Activated T-cell treated with anti-CD3 and anti-CD28 coated beads for 48 hours (primary cell): ENCODE results near the gene MIGA1.
"Not testable (repeated sequence)": the region's sequence is repeated elsewhere in the genome, so short reads cannot be mapped to it uniquely, and the experiment has no call there.

Source experiments
- DNase-seq: peaks from one replicate; pipeline ENCODE4 v3.0.0-alpha.2; 2020; ENCODE audit warnings: low read depth

Gene MIGA1

GRCh38 chr1:77797991-77798390, 18.5 kb downstream of the MIGA1 start:
- DNase-seq, result no peak

GRCh38 chr1:77802026-77802425, 22.6 kb downstream of the MIGA1 start:
- DNase-seq, result no peak

GRCh38 chr1:77803371-77803770, 23.9 kb downstream of the MIGA1 start:
- DNase-seq, result no peak

GRCh38 chr1:77809787-77810462, 30.5 kb downstream of the MIGA1 start:
- not testable (repeated sequence) for DNase-seq

- DNase-seq, result not testable (repeated sequence)
These were observed 32.1 kb downstream of the MIGA1 start for GRCh38 chr1:77811589-77811988.

GRCh38 chr1:77817368-77818209, 38.1 kb downstream of the MIGA1 start:
- DNase-seq, result no peak

GRCh38 chr1:77820121-77820520, 40.7 kb downstream of the MIGA1 start:
- DNase-seq, result no peak

- no peak for DNase-seq
These were observed 44.6 kb downstream of the MIGA1 start for GRCh38 chr1:77824079-77824478.

GRCh38 chr1:77824694-77825093, 45.2 kb downstream of the MIGA1 start:
- no peak for DNase-seq

GRCh38 chr1:77825131-77825709, 45.8 kb downstream of the MIGA1 start:
- DNase-seq, result no peak

GRCh38 chr1:77826851-77827250, 47.4 kb downstream of the MIGA1 start:
- not testable (repeated sequence) for DNase-seq

- DNase-seq, result no peak
These were observed 48.6 kb downstream of the MIGA1 start for GRCh38 chr1:77828098-77828497.

- DNase-seq, result no peak
These were observed 50.4 kb downstream of the MIGA1 start for GRCh38 chr1:77829851-77830250.

GRCh38 chr1:77830946-77831345, 51.5 kb downstream of the MIGA1 start:
- DNase-seq, result no peak

- no peak for DNase-seq
These were observed 52.1 kb downstream of the MIGA1 start for GRCh38 chr1:77831566-77831965.

GRCh38 chr1:77831976-77832711, 52.7 kb downstream of the MIGA1 start:
- no peak for DNase-seq

GRCh38 chr1:77832901-77833300, 53.5 kb downstream of the MIGA1 start:
- DNase-seq, result no peak

GRCh38 chr1:77833521-77834100, 54.2 kb downstream of the MIGA1 start:
- no peak for DNase-seq

- DNase-seq, result no peak
These were observed 55.4 kb downstream of the MIGA1 start for GRCh38 chr1:77834771-77835334.

- no peak for DNase-seq
These were observed 62.1 kb downstream of the MIGA1 start for GRCh38 chr1:77841574-77841973.

- no peak for DNase-seq
These were observed 66.5 kb downstream of the MIGA1 start for GRCh38 chr1:77845951-77846350.

- no peak for DNase-seq
These were observed 67.5 kb downstream of the MIGA1 start for GRCh38 chr1:77846966-77847365.
